SK-N-SH (cell line): ENCODE results near the gene CMC2. TPM values are rescaled to one million over a fixed set of nuclear protein-coding genes. Genes with fewer than 3 reads are reported as not detected.
A peak's percentile ranks its signal among the peaks of the same experiment; 100 is the strongest.

Source experiments
- CTCF ChIA-PET: fragments of 300-600, 350-600 bp; formaldehyde crosslinking; extraction: SDS; loops from one replicate; lab custom pipeline; 2021; lab: Yijun Ruan, JAX
- POLR2A ChIA-PET: fragments of 350-600 bp; sonication (Branson Sonifier 250); formaldehyde crosslinking; extraction: SDS; loops from one replicate; lab custom pipeline; 2020; ENCODE audit warnings: antibody characterized with exemption, inconsistent platforms; lab: Yijun Ruan, JAX
- DNase-seq: peaks from one replicate; pipeline ENCODE4 v3.0.0; 2012
- H2AFZ ChIP-seq: fragments of 200-600 bp; sonication (generic); 2 replicates; pipeline ENCODE4 v1.8.1; 2016; ENCODE audit warnings: antibody characterized with exemption, mild to moderate bottlenecking, low read depth
- H3F3A ChIP-seq: fragments of 200-600 bp; sonication (generic); replicated peaks from 2 replicates; pipeline ENCODE3; 2016; ENCODE audit warnings: antibody characterized with exemption, mild to moderate bottlenecking; ENCODE audit not compliant: insufficient read depth
- H3K27ac ChIP-seq, 2 experiments: fragments of 200-500 bp in 1 of 2; fragments of 200-600 bp in 1 of 2; sonication (Bioruptor generic) in 1 of 2; sonication (generic), shearing (Covaris generic) in 1 of 2; 2 replicates each; pipeline versions ENCODE4 v1.5.1 to v1.6.1; 2014 to 2016; ENCODE audit warnings: low read depth in 2 of 2, inconsistent platforms in 1 of 2, low read length in 1 of 2, mild to moderate bottlenecking in 1 of 2, mixed read lengths in 1 of 2
- H3K27me3 ChIP-seq: fragments of 200-600 bp; sonication (generic), shearing (Covaris generic); 2 replicates; pipeline ENCODE4 v1.6.1; 2016; ENCODE audit warnings: mixed run types; ENCODE audit not compliant: insufficient read depth
- H3K36me3 ChIP-seq, 2 experiments: fragments of 200-500 bp in 1 of 2; fragments of 200-600 bp in 1 of 2; sonication (Bioruptor generic) in 1 of 2; sonication (generic) in 1 of 2; replicated peaks in 1 of 2; 2 replicates each; pipeline versions ENCODE3 to v1.5.1; 2014 to 2016; ENCODE audit warnings: low read length in 1 of 2, mild to moderate bottlenecking in 1 of 2; ENCODE audit not compliant: insufficient read depth in 2 of 2, control insufficient read depth in 1 of 2
- H3K4me1 ChIP-seq, 2 experiments: fragments of 200-500 bp in 1 of 2; fragments of 200-600 bp in 1 of 2; sonication (Bioruptor generic) in 1 of 2; sonication (generic), shearing (Covaris generic) in 1 of 2; 2 replicates each; pipeline versions ENCODE4 v1.5.1 to v1.6.1; 2014 to 2016; ENCODE audit warnings: low read depth in 1 of 2, low read length in 1 of 2, mixed run types in 1 of 2; ENCODE audit not compliant: insufficient read depth in 2 of 2, control insufficient read depth in 1 of 2
- H3K4me2 ChIP-seq: fragments of 200-600 bp; sonication (generic), shearing (Covaris generic); 2 replicates; pipeline ENCODE4 v1.6.1; 2017; ENCODE audit warnings: mixed run types
- H3K4me3 ChIP-seq, 2 experiments: fragments of 200-500 bp in 1 of 2; fragments of 200-600 bp in 1 of 2; sonication (Bioruptor generic) in 1 of 2; sonication (generic), shearing (Covaris generic) in 1 of 2; 2 replicates each; pipeline versions ENCODE4 v1.5.1 to v1.8.1; 2014 to 2016; ENCODE audit warnings: low read depth in 2 of 2, inconsistent platforms in 1 of 2, low read length in 1 of 2, mild to moderate bottlenecking in 1 of 2, mixed read lengths in 1 of 2, moderate library complexity in 1 of 2
- H3K79me2 ChIP-seq: fragments of 200-600 bp; sonication (generic); 2 replicates; pipeline ENCODE4 v1.8.1; 2017; ENCODE audit warnings: mild to moderate bottlenecking; ENCODE audit not compliant: insufficient read depth
- H3K9ac ChIP-seq: fragments of 200-600 bp; sonication (generic); 2 replicates; pipeline ENCODE4 v1.6.1; 2017; ENCODE audit warnings: mixed run types
- H3K9me2 ChIP-seq: fragments of 200-600 bp; sonication (generic); 2 replicates; pipeline ENCODE4 v1.6.1; 2017; ENCODE audit warnings: mixed run types
- H3K9me3 ChIP-seq: fragments of 200-600 bp; sonication (generic); 2 replicates; pipeline ENCODE4 v1.6.1; 2017; ENCODE audit warnings: mixed run types, mild to moderate bottlenecking, moderate library complexity
- H4K20me1 ChIP-seq: fragments of 200-600 bp; sonication (generic); 2 replicates; pipeline ENCODE4 v1.6.1; 2017; ENCODE audit warnings: mild to moderate bottlenecking, mixed run types; ENCODE audit not compliant: insufficient read depth
- CHD2 ChIP-seq: fragments of 150-350 bp; IDR thresholded peaks from 2 replicates; pipeline ENCODE4 v1.6.1; 2018; ENCODE audit warnings: low read length; ENCODE audit not compliant: partially characterized antibody
- EZH2phosphoT487 ChIP-seq: fragments of 200-600 bp; sonication (generic); IDR thresholded peaks from 2 replicates; pipeline ENCODE4 v1.6.1; 2017; ENCODE audit warnings: low read depth, mixed run types, mild to moderate bottlenecking, antibody characterized with exemption, moderate library complexity, borderline replicate concordance
- FOXM1 ChIP-seq: IDR thresholded peaks from 2 replicates; pipeline ENCODE4 v1.4.0; 2012; ENCODE audit warnings: low read depth, mild to moderate bottlenecking
- GATA2 ChIP-seq: sonication (generic); formaldehyde crosslinking; IDR thresholded peaks from 2 replicates; pipeline ENCODE4 v1.5.0; 2020; ENCODE audit warnings: mild to moderate bottlenecking, missing genetic modification reagents
- JUND ChIP-seq: IDR thresholded peaks from 2 replicates; pipeline ENCODE4 v1.4.0; 2012
- MEF2A ChIP-seq: IDR thresholded peaks from 2 replicates; pipeline ENCODE4 v1.4.0; 2012; ENCODE audit warnings: low read depth, borderline replicate concordance
- NFIC ChIP-seq: IDR thresholded peaks from 2 replicates; pipeline ENCODE4 v1.4.0; 2012; ENCODE audit warnings: borderline replicate concordance
- POLR2AphosphoS5 ChIP-seq: IDR thresholded peaks from 2 replicates; pipeline ENCODE4 v1.6.1; 2012; ENCODE audit warnings: low read depth, low read length
- RXRA ChIP-seq: IDR thresholded peaks from 2 replicates; pipeline ENCODE4 v1.4.0; 2012; ENCODE audit warnings: low read depth, mild to moderate bottlenecking, borderline replicate concordance
- TAF1 ChIP-seq: IDR thresholded peaks from 2 replicates; pipeline ENCODE4 v1.6.1; 2012; ENCODE audit warnings: low read depth, mild to moderate bottlenecking, low read length, moderate library complexity, borderline replicate concordance
- TCF12 ChIP-seq: IDR thresholded peaks from 2 replicates; pipeline ENCODE4 v1.4.0; 2012
- YY1 ChIP-seq: IDR thresholded peaks from 2 replicates; pipeline ENCODE4 v1.4.0; 2012; ENCODE audit warnings: low read depth, mild to moderate bottlenecking
- WGBS: methylation state at CpG from one replicate; pipeline ENCODE4 v1.1.6; 2017; ENCODE audit warnings: low lambda C conversion rate; 5-methylcytosine and 5-hydroxymethylcytosine counted together
- polyA plus RNA-seq, 3 experiments: library from polyadenylated mRNA; depleted of rRNA; stranded (reverse); fragments of >200 nt; gene quantifications; 2 replicates each; pipeline ENCODE4 v1.2.3, GENCODE V29; 2012
- TF ChIP-seq, protein P1 (sequence below): fragments of 150-350 bp; IDR thresholded peaks from 2 replicates; pipeline ENCODE4 v1.6.1; 2016; ENCODE audit warnings: mild to moderate bottlenecking, low read depth, low read length
- TF ChIP-seq, protein P2 (sequence below): IDR thresholded peaks from 2 replicates; pipeline ENCODE4 v1.4.0; 2012; ENCODE audit warnings: low read depth, borderline replicate concordance
- TF ChIP-seq, protein P3 (sequence below): IDR thresholded peaks from 2 replicates; pipeline ENCODE4; 2012
- TF ChIP-seq, protein P4 (sequence below): IDR thresholded peaks from 2 replicates; pipeline ENCODE4 v1.6.1; 2012; ENCODE audit warnings: mild to moderate bottlenecking, low read depth, low read length, moderate library complexity
- TF ChIP-seq, protein P5 (sequence below): fragments of 200-600 bp; sonication (generic); IDR thresholded peaks from 2 replicates; pipeline ENCODE4 v1.6.1; 2017; ENCODE audit warnings: antibody characterized with exemption, mild to moderate bottlenecking, moderate library complexity

The CMC2 gene
- polyA plus RNA-seq, 1 of the 3 experiments (the other 2 are of a cell fraction) = 135 TPM

DNA sequence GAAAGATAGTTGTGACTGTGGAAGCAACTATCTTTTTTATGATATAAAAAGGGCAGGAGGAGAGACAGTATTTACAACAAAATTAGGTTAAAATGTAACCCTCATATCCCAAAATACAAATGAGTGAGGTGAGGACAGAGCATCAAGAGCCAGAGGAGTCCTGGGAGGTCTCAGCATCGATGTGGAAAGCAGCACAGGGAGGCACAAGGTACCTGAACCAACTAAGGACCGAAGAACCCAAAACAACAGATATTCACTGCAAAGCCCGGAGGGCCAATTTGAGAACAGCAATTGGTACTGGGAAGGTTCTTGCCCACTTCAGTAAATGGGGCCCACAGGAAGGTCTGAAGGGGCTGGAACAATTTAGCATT, 37.6 kb downstream of the CMC2 start:
- Histone ChIP-seq H2AFZ (no peak overlapping the region), H3K9me3 (no peaks in the 10 kb centered on the region), H3K4me3 (no peak overlapping the region), H3K79me2 (no peaks in the 10 kb centered on the region; the same call in 1 of the 2 replicates), H3K4me1 (no peaks in the 10 kb centered on the region; a peak in 1 of 4 replicates), H3K27me3 (no peaks in the 10 kb centered on the region), H3K27ac (peak overlapping the region in 1 of 2 experiments; percentile 66; a peak in 2 of 4 replicates), H4K20me1 (no peaks in the 10 kb centered on the region), H3K4me2 (no peak overlapping the region), H3K36me3 (peaks cover 2 to 4% of the 10 kb centered on the region in 2 experiments), H3F3A (peaks cover 5% of the 10 kb centered on the region), H3K9me2 (no peaks in the 10 kb centered on the region), H3K9ac (peak overlapping the region; percentile 41; the same call in 1 of the 2 replicates)
- ChIA-PET CTCF (interaction anchor here (0.8 to 2.7 kb wide), 2 partner anchors 10 to 35 kb away, joined by 3 to 6 read pairs; no protein-coding TSS in a partner anchor), POLR2A (no interaction called here)
- DNase-seq = no peak
- TF ChIP-seq TAF1 = no peak
- TF ChIP-seq, protein P1, sequence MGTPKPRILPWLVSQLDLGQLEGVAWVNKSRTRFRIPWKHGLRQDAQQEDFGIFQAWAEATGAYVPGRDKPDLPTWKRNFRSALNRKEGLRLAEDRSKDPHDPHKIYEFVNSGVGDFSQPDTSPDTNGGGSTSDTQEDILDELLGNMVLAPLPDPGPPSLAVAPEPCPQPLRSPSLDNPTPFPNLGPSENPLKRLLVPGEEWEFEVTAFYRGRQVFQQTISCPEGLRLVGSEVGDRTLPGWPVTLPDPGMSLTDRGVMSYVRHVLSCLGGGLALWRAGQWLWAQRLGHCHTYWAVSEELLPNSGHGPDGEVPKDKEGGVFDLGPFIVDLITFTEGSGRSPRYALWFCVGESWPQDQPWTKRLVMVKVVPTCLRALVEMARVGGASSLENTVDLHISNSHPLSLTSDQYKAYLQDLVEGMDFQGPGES = no peak
- no peak for TF ChIP-seq CHD2
- TF ChIP-seq TCF12 = no peak
- TF ChIP-seq, protein P2, sequence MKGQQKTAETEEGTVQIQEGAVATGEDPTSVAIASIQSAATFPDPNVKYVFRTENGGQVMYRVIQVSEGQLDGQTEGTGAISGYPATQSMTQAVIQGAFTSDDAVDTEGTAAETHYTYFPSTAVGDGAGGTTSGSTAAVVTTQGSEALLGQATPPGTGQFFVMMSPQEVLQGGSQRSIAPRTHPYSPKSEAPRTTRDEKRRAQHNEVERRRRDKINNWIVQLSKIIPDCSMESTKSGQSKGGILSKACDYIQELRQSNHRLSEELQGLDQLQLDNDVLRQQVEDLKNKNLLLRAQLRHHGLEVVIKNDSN = no peak
- TF ChIP-seq MEF2A = no peak
- no peak for TF ChIP-seq POLR2AphosphoS5
- no peak for TF ChIP-seq FOXM1
- no peak for TF ChIP-seq EZH2phosphoT487
- TF ChIP-seq NFIC = no peak
- TF ChIP-seq, protein P3, sequence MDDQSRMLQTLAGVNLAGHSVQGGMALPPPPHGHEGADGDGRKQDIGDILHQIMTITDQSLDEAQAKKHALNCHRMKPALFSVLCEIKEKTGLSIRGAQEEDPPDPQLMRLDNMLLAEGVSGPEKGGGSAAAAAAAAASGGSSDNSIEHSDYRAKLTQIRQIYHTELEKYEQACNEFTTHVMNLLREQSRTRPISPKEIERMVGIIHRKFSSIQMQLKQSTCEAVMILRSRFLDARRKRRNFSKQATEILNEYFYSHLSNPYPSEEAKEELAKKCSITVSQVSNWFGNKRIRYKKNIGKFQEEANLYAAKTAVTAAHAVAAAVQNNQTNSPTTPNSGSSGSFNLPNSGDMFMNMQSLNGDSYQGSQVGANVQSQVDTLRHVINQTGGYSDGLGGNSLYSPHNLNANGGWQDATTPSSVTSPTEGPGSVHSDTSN = no peak
- no peak for TF ChIP-seq GATA2
- TF ChIP-seq, protein P4, sequence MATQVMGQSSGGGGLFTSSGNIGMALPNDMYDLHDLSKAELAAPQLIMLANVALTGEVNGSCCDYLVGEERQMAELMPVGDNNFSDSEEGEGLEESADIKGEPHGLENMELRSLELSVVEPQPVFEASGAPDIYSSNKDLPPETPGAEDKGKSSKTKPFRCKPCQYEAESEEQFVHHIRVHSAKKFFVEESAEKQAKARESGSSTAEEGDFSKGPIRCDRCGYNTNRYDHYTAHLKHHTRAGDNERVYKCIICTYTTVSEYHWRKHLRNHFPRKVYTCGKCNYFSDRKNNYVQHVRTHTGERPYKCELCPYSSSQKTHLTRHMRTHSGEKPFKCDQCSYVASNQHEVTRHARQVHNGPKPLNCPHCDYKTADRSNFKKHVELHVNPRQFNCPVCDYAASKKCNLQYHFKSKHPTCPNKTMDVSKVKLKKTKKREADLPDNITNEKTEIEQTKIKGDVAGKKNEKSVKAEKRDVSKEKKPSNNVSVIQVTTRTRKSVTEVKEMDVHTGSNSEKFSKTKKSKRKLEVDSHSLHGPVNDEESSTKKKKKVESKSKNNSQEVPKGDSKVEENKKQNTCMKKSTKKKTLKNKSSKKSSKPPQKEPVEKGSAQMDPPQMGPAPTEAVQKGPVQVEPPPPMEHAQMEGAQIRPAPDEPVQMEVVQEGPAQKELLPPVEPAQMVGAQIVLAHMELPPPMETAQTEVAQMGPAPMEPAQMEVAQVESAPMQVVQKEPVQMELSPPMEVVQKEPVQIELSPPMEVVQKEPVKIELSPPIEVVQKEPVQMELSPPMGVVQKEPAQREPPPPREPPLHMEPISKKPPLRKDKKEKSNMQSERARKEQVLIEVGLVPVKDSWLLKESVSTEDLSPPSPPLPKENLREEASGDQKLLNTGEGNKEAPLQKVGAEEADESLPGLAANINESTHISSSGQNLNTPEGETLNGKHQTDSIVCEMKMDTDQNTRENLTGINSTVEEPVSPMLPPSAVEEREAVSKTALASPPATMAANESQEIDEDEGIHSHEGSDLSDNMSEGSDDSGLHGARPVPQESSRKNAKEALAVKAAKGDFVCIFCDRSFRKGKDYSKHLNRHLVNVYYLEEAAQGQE = no peak
- no peak for TF ChIP-seq YY1
- TF ChIP-seq RXRA = no peak
- TF ChIP-seq, protein P5, sequence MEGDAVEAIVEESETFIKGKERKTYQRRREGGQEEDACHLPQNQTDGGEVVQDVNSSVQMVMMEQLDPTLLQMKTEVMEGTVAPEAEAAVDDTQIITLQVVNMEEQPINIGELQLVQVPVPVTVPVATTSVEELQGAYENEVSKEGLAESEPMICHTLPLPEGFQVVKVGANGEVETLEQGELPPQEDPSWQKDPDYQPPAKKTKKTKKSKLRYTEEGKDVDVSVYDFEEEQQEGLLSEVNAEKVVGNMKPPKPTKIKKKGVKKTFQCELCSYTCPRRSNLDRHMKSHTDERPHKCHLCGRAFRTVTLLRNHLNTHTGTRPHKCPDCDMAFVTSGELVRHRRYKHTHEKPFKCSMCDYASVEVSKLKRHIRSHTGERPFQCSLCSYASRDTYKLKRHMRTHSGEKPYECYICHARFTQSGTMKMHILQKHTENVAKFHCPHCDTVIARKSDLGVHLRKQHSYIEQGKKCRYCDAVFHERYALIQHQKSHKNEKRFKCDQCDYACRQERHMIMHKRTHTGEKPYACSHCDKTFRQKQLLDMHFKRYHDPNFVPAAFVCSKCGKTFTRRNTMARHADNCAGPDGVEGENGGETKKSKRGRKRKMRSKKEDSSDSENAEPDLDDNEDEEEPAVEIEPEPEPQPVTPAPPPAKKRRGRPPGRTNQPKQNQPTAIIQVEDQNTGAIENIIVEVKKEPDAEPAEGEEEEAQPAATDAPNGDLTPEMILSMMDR = no peak
- no peak for TF ChIP-seq JUND
- 96% methylated on average over 3 of the region's 3 CpGs for WGBS
